OCI-LY7 (cell line): ENCODE results near the gene C10orf53. TPM values are rescaled to one million over a fixed set of nuclear protein-coding genes. Genes with fewer than 3 reads are reported as not detected.

Source experiments
- BruUV-seq: library from RNA; stranded (reverse); fragments of 400-500 nt; replicated peaks from 2 replicates; lab custom pipeline; 2021; lab: Mats Ljungman, UMichigan
- CTCF ChIA-PET: fragments of 300-600 bp; sonication (Branson Sonifier 250); formaldehyde crosslinking; loops from one replicate; lab custom pipeline; 2022; ENCODE audit warnings: antibody characterized with exemption; ENCODE audit not compliant: unreplicated experiment; lab: Charles Lee
- POLR2A ChIA-PET: fragments of 300-600 bp; sonication (Branson Sonifier 250); formaldehyde crosslinking; loops from one replicate; lab custom pipeline; 2022; ENCODE audit warnings: antibody characterized with exemption; lab: Charles Lee
- DNase-seq: peaks from one replicate; pipeline ENCODE4 v3.0.0-alpha.2; 2015; ENCODE audit warnings: low spot score
- H2AFZ ChIP-seq: fragments of 200-600 bp; sonication (generic), shearing (Covaris generic); 2 replicates; pipeline ENCODE4 v1.6.1; 2014; ENCODE audit warnings: mild to moderate bottlenecking, antibody characterized with exemption, low read length, moderate library complexity
- H3K27ac ChIP-seq: fragments of 200-600 bp; sonication (generic); 2 replicates; pipeline ENCODE4 v1.5.1; 2014; ENCODE audit warnings: mixed run types, low read depth, mild to moderate bottlenecking, moderate library complexity, low read length, inconsistent platforms; ENCODE audit not compliant: poor library complexity, severe bottlenecking
- H3K36me3 ChIP-seq: fragments of 200-600 bp; sonication (generic); 2 replicates; pipeline ENCODE4 v1.6.1; 2014; ENCODE audit warnings: mild to moderate bottlenecking, antibody characterized with exemption, low read length, moderate library complexity, mixed read lengths; ENCODE audit not compliant: insufficient read depth
- H3K4me1 ChIP-seq: fragments of 200-600 bp; sonication (generic); 2 replicates; pipeline ENCODE4 v1.5.1; 2014; ENCODE audit warnings: mild to moderate bottlenecking, low read length; ENCODE audit not compliant: insufficient read depth, poor library complexity, severe bottlenecking
- H3K4me2 ChIP-seq: fragments of 200-600 bp; sonication (generic); 2 replicates; pipeline ENCODE4 v1.6.1; 2014; ENCODE audit warnings: mild to moderate bottlenecking, low read length
- H3K4me3 ChIP-seq: fragments of 200-600 bp; sonication (generic); 2 replicates; pipeline ENCODE4 v1.5.1; 2014; ENCODE audit warnings: mild to moderate bottlenecking, low read depth, low read length; ENCODE audit not compliant: poor library complexity, severe bottlenecking
- H3K79me2 ChIP-seq: fragments of 200-600 bp; sonication (generic); 2 replicates; pipeline ENCODE4 v1.6.1; 2016; ENCODE audit warnings: low read depth, mild to moderate bottlenecking, low read length, moderate library complexity, mixed read lengths; ENCODE audit not compliant: insufficient read depth
- H3K9me2 ChIP-seq: fragments of 200-600 bp; sonication (generic); 2 replicates; pipeline ENCODE4 v1.6.1; 2016; ENCODE audit warnings: mild to moderate bottlenecking, low read length, mixed read lengths; ENCODE audit not compliant: insufficient read depth
- H3K9me3 ChIP-seq: fragments of 200-600 bp; sonication (generic); 2 replicates; pipeline ENCODE4 v1.6.1; 2014; ENCODE audit warnings: mild to moderate bottlenecking, mixed run types, low read length, mixed read lengths
- H4K20me1 ChIP-seq: fragments of 200-600 bp; sonication (generic); 2 replicates; pipeline ENCODE4 v1.6.1; 2014; ENCODE audit warnings: mild to moderate bottlenecking, antibody characterized with exemption, low read length, moderate library complexity, mixed read lengths; ENCODE audit not compliant: insufficient read depth
- EZH2phosphoT487 ChIP-seq: fragments of 200-600 bp; sonication (generic); IDR thresholded peaks from 2 replicates; pipeline ENCODE4 v1.6.1; 2018; ENCODE audit warnings: low read depth, borderline replicate concordance, mild to moderate bottlenecking, mixed run types, antibody characterized with exemption, low read length, moderate library complexity, mixed read lengths
- intact Hi-C: fragments of 100-400 bp; cut with micrococcal nuclease; formaldehyde crosslinking; loops from one replicate; pipeline ENCODE4 v1.10.0; 2022; ENCODE audit not compliant: unreplicated experiment
- total RNA-seq, 2 experiments: library from RNA; depleted of rRNA in 1 of 2; stranded (reverse); fragments of >200 nt in 1 of 2; shearing (Covaris generic) in 1 of 2; gene quantifications; 2 replicates each; pipeline ENCODE4 v1.2.3, GENCODE V29; 2014 to 2022
- TF ChIP-seq, protein P1 (sequence below): fragments of 200-600 bp; sonication (generic); conservative IDR thresholded peaks from 2 replicates; pipeline ENCODE4 v1.5.1; 2014; ENCODE audit warnings: mild to moderate bottlenecking, antibody characterized with exemption, low read length, moderate library complexity, mixed read lengths

C10orf53 gene
- total RNA-seq, 2 experiments from 2014 or later, result not detected

DNA sequence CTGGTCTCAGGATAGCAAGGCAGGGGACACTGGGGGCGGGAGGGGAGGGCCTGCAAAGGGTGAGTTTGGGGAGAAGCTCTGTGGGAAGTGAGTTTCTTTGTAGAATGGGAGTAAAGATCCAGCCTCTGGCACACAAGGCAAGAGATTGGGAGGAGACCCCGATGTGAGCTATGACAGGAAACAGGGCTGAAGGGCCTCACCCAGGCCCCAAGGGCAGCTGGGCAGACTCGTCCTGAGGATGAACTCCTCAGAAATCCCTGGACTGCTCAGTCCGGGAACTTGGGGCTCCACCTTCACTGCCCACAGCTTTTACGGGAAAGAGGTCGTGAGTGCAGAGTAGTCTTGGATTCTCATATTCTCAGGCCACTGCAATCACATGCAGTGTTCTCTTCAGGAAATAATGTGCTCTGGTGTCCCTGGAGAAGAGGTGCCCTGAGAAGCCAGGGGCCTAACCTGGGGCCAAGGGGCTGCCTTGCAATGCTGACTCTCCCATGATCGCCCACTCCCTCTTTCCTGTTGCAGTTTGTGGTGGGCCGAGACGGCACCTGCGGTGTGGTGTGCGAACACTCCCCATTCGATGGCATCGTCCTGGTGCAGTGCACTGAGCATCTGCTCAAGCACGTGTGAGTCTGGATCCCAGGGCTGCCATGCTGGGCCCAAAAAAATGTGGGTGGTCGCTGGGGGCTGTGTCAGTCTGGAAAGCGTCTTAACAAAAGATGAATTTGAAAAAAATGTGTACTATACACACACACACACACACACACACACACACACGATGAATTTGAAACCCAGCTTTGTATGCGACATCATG, 31.3 kb upstream of the C10orf53 start:
- no peak for DNase-seq
- POLR2A ChIA-PET, result no interaction called here

DNA sequence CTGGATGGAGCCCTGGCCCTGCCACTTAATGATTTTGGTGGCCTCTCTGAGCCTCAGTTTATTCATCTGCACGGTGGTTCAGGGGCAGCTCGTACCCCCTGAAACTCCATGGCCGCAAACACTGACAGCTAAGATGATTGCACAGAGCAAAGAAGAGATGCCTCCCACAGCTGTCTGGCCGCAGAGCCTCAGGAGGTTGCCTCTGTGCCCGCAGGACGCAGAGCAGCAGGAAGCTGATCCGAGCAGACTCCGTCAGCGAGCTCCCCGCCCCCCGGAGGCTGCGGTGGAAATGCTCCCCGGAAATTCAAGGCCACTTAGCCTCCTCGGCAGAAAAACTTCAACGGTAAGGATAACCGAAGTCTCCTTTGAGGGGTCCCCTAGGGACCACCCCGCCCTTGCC, 30.2 kb upstream of the C10orf53 start:
- POLR2A ChIA-PET, result interaction anchor here (0.7 to 1.3 kb wide), 2 partner anchors 16 to 117 kb away, joined by 3 read pairs; no protein-coding TSS in a partner anchor
- Histone ChIP-seq H3K9me3 (no peaks in the 10 kb centered on the region), H3K4me3 (no peak overlapping the region), H3K4me1 (no peaks in the 10 kb centered on the region), H3K4me2 (no peak overlapping the region; the same call in 1 of the 2 replicates), H3K27ac (no peak overlapping the region), H3K9me2 (no peaks in the 10 kb centered on the region), H4K20me1 (no peaks in the 10 kb centered on the region), H2AFZ (no peak overlapping the region), H3K36me3 (no peaks in the 10 kb centered on the region), H3K79me2 (no peaks in the 10 kb centered on the region)
- no peak for TF ChIP-seq EZH2phosphoT487
- TF ChIP-seq, protein P1, sequence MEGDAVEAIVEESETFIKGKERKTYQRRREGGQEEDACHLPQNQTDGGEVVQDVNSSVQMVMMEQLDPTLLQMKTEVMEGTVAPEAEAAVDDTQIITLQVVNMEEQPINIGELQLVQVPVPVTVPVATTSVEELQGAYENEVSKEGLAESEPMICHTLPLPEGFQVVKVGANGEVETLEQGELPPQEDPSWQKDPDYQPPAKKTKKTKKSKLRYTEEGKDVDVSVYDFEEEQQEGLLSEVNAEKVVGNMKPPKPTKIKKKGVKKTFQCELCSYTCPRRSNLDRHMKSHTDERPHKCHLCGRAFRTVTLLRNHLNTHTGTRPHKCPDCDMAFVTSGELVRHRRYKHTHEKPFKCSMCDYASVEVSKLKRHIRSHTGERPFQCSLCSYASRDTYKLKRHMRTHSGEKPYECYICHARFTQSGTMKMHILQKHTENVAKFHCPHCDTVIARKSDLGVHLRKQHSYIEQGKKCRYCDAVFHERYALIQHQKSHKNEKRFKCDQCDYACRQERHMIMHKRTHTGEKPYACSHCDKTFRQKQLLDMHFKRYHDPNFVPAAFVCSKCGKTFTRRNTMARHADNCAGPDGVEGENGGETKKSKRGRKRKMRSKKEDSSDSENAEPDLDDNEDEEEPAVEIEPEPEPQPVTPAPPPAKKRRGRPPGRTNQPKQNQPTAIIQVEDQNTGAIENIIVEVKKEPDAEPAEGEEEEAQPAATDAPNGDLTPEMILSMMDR, result no peak
- CTCF ChIA-PET, result no interaction called here
- BruUV-seq, result no TSS peak
- intact Hi-C loops, result no loop called here
- no peak for DNase-seq

More for the DNA sequence above, 31.3 kb upstream of the C10orf53 start:
- H3K4me3 ChIP-seq, result no peak overlapping the region
- H3K27ac ChIP-seq, result no peak overlapping the region
- TF ChIP-seq EZH2phosphoT487, result no peak
- TF ChIP-seq, protein P1, result no peak
- H3K9me2 ChIP-seq, result no peaks in the 10 kb centered on the region
- H3K4me1 ChIP-seq, result no peaks in the 10 kb centered on the region
- H3K79me2 ChIP-seq, result no peaks in the 10 kb centered on the region
- intact Hi-C loops, result no loop called here
- CTCF ChIA-PET, result no interaction called here
- no peaks in the 10 kb centered on the region for H4K20me1 ChIP-seq
- H3K9me3 ChIP-seq, result no peaks in the 10 kb centered on the region
- no TSS peak for BruUV-seq
- no peak overlapping the region for H2AFZ ChIP-seq
- no peak overlapping the region for H3K4me2 ChIP-seq
- H3K36me3 ChIP-seq, result no peaks in the 10 kb centered on the region
